ENCODE measurements around the gene CREBZF. TPM values are rescaled to one million over a fixed set of nuclear protein-coding genes. Genes with fewer than 3 reads are reported as not detected.
A peak's percentile ranks its signal among the peaks of the same experiment; 100 is the strongest.
"Not testable (repeated sequence)": the region's sequence is repeated elsewhere in the genome, so short reads cannot be mapped to it uniquely, and the experiment has no call there.

CREBZF gene
- total RNA-seq, 1 experiment from 2014 or later: 36.0 TPM

DNA sequence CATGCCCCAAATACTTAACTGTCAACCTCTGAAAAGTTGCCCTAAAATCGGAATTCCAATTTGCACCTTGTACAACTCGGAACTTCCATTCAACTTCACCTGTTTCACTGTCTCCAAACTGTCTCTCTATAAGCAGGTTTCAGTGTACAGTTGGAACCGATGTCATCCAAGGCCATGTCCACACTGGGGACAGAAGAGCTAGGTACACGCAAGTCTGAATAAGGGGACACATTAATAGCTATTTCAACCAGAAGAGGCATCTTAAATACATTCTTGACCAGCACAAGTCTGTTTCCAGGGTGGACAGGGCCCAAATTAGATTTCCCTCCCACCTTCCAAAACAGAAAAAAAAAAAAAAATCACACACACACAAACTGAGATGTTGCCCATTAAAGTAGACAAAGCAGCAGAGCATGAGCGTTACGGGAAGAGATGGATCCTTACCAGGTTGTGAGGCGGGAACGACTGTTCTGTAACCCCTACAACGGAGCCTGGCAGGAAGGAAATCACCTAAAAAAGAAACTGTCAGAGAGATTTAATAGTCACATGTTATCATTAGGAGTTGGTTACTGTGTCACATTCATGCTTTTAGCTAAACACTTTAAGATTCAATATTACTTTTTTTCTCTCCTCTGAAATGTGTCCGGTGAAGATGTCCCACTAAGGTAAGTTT lies 1.7 kb downstream of the CREBZF start:
- no peaks in the 10 kb centered on the region for H3K9me3 Mint-ChIP-seq (ENCODE audit: unreplicated experiment)
- POLR2A ChIA-PET: interaction anchor here (0.6 to 10.2 kb wide), 10 partner anchors 13 to 965 kb away, joined by 3 to 254 read pairs (median 4); partner anchors contain the start of genes DLG2, HIKESHI, TMEM126A and TMEM126B
- TSS peak; percentile 29 for BruUV-seq (replicated peaks)
- TF ChIP-seq, protein P1, sequence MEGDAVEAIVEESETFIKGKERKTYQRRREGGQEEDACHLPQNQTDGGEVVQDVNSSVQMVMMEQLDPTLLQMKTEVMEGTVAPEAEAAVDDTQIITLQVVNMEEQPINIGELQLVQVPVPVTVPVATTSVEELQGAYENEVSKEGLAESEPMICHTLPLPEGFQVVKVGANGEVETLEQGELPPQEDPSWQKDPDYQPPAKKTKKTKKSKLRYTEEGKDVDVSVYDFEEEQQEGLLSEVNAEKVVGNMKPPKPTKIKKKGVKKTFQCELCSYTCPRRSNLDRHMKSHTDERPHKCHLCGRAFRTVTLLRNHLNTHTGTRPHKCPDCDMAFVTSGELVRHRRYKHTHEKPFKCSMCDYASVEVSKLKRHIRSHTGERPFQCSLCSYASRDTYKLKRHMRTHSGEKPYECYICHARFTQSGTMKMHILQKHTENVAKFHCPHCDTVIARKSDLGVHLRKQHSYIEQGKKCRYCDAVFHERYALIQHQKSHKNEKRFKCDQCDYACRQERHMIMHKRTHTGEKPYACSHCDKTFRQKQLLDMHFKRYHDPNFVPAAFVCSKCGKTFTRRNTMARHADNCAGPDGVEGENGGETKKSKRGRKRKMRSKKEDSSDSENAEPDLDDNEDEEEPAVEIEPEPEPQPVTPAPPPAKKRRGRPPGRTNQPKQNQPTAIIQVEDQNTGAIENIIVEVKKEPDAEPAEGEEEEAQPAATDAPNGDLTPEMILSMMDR (IDR thresholded peaks at IDR 0.05; ENCODE audit: unreplicated experiment): no peak
- peak overlapping the region; percentile 95 for H3K4me3 Mint-ChIP-seq (ENCODE audit: unreplicated experiment)
- intact Hi-C loops (cut with micrococcal nuclease): no loop called here
- peak overlapping the region; percentile 95 for H3K27ac Mint-ChIP-seq (ENCODE audit: low read depth, unreplicated experiment)
- H3K4me1 Mint-ChIP-seq (ENCODE audit: insufficient read depth, unreplicated experiment): peaks cover 33% of the 10 kb centered on the region
- CTCF ChIA-PET: interaction anchor here (0.5 to 1.0 kb wide), 2 partner anchors 14 to 555 kb away, joined by 3 to 5 read pairs; no protein-coding TSS in a partner anchor
- no peaks in the 10 kb centered on the region for H3K27me3 Mint-ChIP-seq (ENCODE audit: insufficient read depth, unreplicated experiment)
- no peak for DNase-seq (ENCODE audit: unreplicated experiment)
- H3K36me3 Mint-ChIP-seq (ENCODE audit: insufficient read depth, unreplicated experiment): peaks cover 66% of the 10 kb centered on the region

DNA sequence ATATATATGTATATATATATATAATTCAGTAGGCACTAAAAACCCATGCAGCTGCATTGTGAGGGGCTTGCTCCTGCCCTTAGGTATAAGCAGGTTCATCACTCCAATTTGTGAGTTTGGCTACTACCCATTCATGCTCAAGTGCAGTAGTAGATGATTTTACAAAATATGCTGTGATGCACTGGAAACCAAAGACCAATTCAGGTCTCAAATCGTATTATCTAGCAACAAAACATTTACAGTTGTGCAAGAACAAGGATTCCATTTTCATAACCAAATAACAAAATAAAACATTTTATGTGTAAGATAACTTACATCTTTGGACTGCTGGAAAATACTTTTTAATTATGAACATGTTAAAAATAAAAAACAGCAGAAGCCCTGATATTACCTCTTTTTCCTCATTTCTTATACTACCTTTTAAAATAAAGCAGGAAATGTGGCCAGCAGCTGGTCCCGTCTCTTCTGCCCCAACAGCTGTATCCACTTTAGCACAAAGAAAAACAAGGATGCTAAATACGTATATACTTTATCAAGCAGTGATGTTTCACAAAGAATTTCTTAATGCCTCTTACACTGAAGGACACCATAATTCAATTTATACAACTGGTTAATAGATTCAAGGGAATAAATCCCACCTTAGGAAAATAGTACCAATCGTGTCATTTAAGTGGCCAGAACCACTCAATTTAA lies 2.8 kb downstream of the CREBZF start:
- DNase-seq (ENCODE audit: unreplicated experiment): no peak
- ChIA-PET CTCF (no interaction called here), POLR2A (interaction anchor here (1.0 to 10.2 kb wide), 3 partner anchors 12 to 584 kb away, joined by 5 to 254 read pairs (median 42); partner anchors contain the start of genes DLG2, TMEM126A and TMEM126B)
- H3K9me3 Mint-ChIP-seq (ENCODE audit: unreplicated experiment): no peaks in the 10 kb centered on the region
- no TSS peak for BruUV-seq (replicated peaks)
- TF ChIP-seq, protein P1 (IDR thresholded peaks at IDR 0.05; ENCODE audit: unreplicated experiment): no peak
- peak overlapping the region; percentile 95 for H3K4me3 Mint-ChIP-seq (ENCODE audit: unreplicated experiment)
- peaks cover 33% of the 10 kb centered on the region for H3K4me1 Mint-ChIP-seq (ENCODE audit: insufficient read depth, unreplicated experiment)
- no peak overlapping the region for H3K27ac Mint-ChIP-seq (ENCODE audit: low read depth, unreplicated experiment)
- H3K36me3 Mint-ChIP-seq (ENCODE audit: insufficient read depth, unreplicated experiment): peaks cover 77% of the 10 kb centered on the region
- H3K27me3 Mint-ChIP-seq (ENCODE audit: insufficient read depth, unreplicated experiment): no peaks in the 10 kb centered on the region
- intact Hi-C loops (cut with micrococcal nuclease): no loop called here

DNA sequence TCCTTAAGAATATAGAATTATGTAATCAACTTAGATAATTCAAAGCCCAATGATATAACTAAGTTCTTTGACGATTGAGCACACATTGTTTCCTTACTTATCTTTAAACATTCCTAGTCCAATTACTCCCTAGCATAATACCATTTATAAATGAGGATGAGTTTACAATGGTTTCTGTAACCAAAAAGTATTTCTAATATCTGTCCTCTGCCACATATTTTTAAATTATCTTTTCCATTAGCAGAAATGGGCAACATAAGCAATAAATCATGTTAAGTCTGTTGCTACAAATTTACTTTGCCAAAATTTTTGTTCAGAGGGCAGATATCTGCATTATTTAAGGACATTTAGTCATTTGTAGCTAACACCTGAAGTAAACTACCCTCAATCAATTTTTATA lies 6.7 kb downstream of the CREBZF start:
- intact Hi-C loops (cut with micrococcal nuclease): no loop called here
- H3K36me3 Mint-ChIP-seq (ENCODE audit: insufficient read depth, unreplicated experiment): peaks cover 76% of the 10 kb centered on the region
- no peaks in the 10 kb centered on the region for H3K9me3 Mint-ChIP-seq (ENCODE audit: unreplicated experiment)
- no peak overlapping the region for H3K27ac Mint-ChIP-seq (ENCODE audit: low read depth, unreplicated experiment)
- TF ChIP-seq, protein P1 (IDR thresholded peaks at IDR 0.05; ENCODE audit: unreplicated experiment): no peak
- POLR2A ChIA-PET: interaction anchor here (0.5 to 10.2 kb wide), 4 partner anchors 8 to 602 kb away, joined by 3 to 254 read pairs (median 23); partner anchors contain the start of genes DLG2, TMEM126A and TMEM126B
- CTCF ChIA-PET: no interaction called here
- no peaks in the 10 kb centered on the region for H3K27me3 Mint-ChIP-seq (ENCODE audit: insufficient read depth, unreplicated experiment)
- no peak overlapping the region for H3K4me3 Mint-ChIP-seq (ENCODE audit: unreplicated experiment)
- no TSS peak for BruUV-seq (replicated peaks)
- no peak for DNase-seq (ENCODE audit: unreplicated experiment)
- peaks cover 35% of the 10 kb centered on the region for H3K4me1 Mint-ChIP-seq (ENCODE audit: insufficient read depth, unreplicated experiment)

DNA sequence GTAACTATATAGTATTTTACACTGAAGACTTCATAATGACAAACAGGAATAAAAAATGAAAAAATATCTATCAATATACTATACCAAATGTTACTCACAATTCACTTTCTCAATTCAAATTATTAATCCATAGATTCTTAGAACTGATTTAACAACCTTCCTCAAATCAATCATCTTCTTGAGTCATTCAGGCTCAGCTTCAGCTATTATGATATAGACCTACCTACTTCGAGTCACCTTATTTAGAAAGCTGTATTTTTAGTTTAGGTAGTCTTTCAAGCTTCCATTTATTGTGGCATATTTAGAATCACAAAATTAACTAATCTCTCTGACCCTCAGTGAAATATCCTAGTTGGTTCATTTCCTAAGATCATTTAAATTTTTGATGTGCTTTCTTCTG lies 8.2 kb downstream of the CREBZF start:
- no peak for DNase-seq (ENCODE audit: unreplicated experiment)
- POLR2A ChIA-PET: interaction anchor here (2.1 to 12.0 kb wide), 3 partner anchors 4 to 29 kb away, joined by 7 to 254 read pairs (median 254); partner anchors contain the start of genes CREBZF, TMEM126A and TMEM126B
- Mint-ChIP-seq H3K27me3 (ENCODE audit: insufficient read depth, unreplicated experiment) (no peaks in the 10 kb centered on the region), H3K27ac (ENCODE audit: low read depth, unreplicated experiment) (no peak overlapping the region), H3K9me3 (ENCODE audit: unreplicated experiment) (no peaks in the 10 kb centered on the region), H3K4me3 (ENCODE audit: unreplicated experiment) (no peak overlapping the region), H3K4me1 (ENCODE audit: insufficient read depth, unreplicated experiment) (peaks cover 28% of the 10 kb centered on the region), H3K36me3 (ENCODE audit: insufficient read depth, unreplicated experiment) (peaks cover 68% of the 10 kb centered on the region)
- CTCF ChIA-PET: interaction anchor here (0.6 kb wide), 1 partner anchor 167 kb away, joined by 3 read pairs; no protein-coding TSS in a partner anchor
- TF ChIP-seq, protein P1 (IDR thresholded peaks at IDR 0.05; ENCODE audit: unreplicated experiment): no peak
- no TSS peak for BruUV-seq (replicated peaks)
- intact Hi-C loops (cut with micrococcal nuclease): no loop called here

DNA sequence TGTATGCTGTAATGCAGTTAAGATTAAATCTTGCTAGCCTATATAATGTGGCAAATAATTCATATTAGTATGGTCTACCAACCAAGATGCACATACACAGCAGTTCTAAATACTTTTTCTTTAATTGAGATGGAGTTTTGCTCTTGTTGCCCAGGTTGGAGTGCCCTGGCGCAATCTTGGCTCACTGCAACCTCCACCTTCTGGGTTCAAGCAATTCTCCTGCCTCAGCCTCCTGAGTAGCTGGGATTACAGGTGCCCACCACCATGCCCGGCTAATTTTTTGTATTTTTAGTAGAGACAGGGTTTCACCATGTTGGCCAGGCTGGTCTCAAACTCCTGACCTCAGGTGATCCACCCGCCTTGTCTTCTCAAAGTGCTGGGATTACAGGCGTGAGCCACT lies 10.6 kb downstream of the CREBZF start:
- H3K9me3 Mint-ChIP-seq (ENCODE audit: unreplicated experiment); BruUV-seq (replicated peaks); CTCF ChIA-PET; DNase-seq (ENCODE audit: unreplicated experiment); intact Hi-C loops (cut with micrococcal nuclease); H3K27ac Mint-ChIP-seq (ENCODE audit: low read depth, unreplicated experiment); H3K27me3 Mint-ChIP-seq (ENCODE audit: insufficient read depth, unreplicated experiment); H3K4me3 Mint-ChIP-seq (ENCODE audit: unreplicated experiment): not testable (repeated sequence)
- H3K36me3 Mint-ChIP-seq (ENCODE audit: insufficient read depth, unreplicated experiment): peaks cover 59% of the 10 kb centered on the region
- H3K4me1 Mint-ChIP-seq (ENCODE audit: insufficient read depth, unreplicated experiment): peaks cover 14% of the 10 kb centered on the region
- POLR2A ChIA-PET: interaction anchor here (0.7 to 12.0 kb wide), 3 partner anchors 6 to 26 kb away, joined by 4 to 254 read pairs (median 4); partner anchors contain the start of genes CREBZF, DLG2 and TMEM126B

All from MCF 10A (cell line).